Jurkat, Clone E6-1 (cell line): ENCODE measurements around the gene TEAD1.
A peak's percentile ranks its signal among the peaks of the same experiment; 100 is the strongest.

Source experiments
- DNase-seq: peaks from one replicate; pipeline ENCODE4 v3.0.0-alpha.2; 2011; ENCODE audit warnings: low read depth, low spot score
- H3K4me3 ChIP-seq: 2 replicates; pipeline ENCODE4 v1.5.1; 2011; ENCODE audit warnings: mild to moderate bottlenecking, low read length, control low read depth, moderate library complexity

Gene TEAD1

GRCh38 chr11:12770435-12770834 is 96.2 kb downstream of the TEAD1 start:
- H3K4me3 ChIP-seq, result no peak overlapping the region
- DNase-seq, result no peak

DNA sequence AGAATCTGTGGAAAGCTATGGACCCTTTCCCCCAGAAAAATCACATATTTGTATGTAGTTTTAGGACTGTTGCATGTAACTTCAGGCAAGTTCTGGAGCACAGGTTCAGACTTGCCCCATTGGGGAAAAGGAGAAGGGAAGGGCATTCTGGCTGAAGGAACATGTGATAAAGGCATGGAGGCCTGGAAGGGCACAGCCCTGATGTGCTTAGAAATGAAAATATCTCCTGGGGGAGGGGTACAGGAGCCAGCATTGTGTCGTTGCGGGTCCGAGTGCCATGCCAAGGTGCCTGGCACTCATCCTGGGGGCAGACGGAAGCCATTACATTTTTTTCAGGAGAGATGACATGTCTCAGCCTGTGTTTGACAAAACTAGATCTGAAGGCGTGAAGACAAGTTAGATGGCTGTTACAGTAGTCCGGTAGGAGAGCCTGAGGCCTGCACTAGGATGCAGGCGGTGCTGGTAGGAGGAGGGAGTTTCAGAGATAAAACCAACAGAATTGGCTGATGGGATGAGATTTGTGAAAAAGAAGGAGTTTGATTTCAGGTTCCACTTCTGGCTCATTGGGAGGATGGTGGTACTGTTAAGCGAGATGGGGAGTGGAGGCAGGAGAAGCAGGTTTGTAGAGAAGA is 96.9 kb downstream of the TEAD1 start:
- no peak for DNase-seq
- H3K4me3 ChIP-seq, result no peak overlapping the region

DNA sequence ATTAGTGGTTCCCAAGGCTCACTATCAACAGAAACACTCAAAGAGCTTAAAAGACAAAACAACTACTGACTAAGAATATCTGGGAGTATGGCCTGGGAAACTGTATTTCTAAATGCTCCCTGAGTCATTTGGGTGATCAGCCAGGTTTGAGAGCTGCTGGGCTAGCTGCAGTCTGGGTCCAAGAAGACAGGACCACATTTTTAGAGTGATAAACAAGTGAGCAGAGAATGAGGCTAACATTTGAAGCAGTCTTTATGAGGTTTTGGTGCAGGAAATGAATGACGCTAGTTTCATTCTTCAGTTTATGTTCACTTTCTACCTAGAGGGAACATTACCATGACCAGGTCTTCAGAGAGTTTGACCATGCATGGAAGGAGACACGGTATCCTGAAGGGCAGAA is 97.7 kb downstream of the TEAD1 start:
- no peak overlapping the region for H3K4me3 ChIP-seq
- no peak for DNase-seq

DNA sequence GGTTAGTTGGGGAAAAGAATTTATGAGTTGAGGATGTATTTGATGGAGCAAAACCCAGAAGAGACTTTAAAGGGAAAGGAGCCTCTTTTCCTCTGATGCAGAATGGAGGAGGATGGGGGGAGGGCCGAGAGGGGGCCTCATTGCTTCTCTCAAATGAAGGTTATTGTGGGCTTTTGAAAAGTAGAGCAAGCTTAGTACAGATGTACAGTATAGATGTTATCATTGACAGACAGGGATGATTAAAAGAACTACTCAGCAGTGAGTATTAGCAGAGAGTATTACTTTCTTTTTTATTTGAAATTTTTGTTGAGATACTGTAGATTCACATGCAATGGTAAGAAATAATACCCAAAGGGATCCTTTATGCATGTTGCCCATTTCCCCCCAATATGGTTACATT is 98.1 kb downstream of the TEAD1 start:
- DNase-seq, result peak; percentile 32
- no peak overlapping the region for H3K4me3 ChIP-seq

GRCh38 chr11:12773591-12773990 is 99.4 kb downstream of the TEAD1 start:
- DNase-seq, result no peak
- H3K4me3 ChIP-seq, result no peak overlapping the region

DNA sequence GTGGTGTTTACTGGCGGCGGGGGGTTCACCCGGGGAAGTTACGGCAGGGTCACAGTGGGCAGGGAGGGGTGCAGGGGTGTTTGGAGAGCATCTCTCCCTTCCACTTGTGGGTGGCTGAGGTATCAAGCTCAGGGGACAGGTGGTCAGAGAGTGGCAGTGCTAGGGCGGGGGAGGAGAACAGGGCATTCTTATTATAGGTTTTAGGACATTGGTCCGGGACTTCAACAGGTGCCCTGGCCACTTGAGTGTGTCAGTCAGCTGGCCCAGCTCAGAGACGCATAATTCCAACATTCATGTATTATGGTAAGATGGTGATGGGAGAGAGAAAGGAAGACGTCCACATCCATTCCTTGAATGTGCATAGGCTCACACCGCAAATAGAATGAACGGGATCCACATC is 101.7 kb downstream of the TEAD1 start:
- no peak overlapping the region for H3K4me3 ChIP-seq
- no peak for DNase-seq

- no peak overlapping the region for H3K4me3 ChIP-seq
- no peak for DNase-seq
These were observed 103.1 kb downstream of the TEAD1 start for GRCh38 chr11:12777208-12777874.

- H3K4me3 ChIP-seq, result no peak overlapping the region
- no peak for DNase-seq
These were observed 104.2 kb downstream of the TEAD1 start for GRCh38 chr11:12778240-12778905.

DNA sequence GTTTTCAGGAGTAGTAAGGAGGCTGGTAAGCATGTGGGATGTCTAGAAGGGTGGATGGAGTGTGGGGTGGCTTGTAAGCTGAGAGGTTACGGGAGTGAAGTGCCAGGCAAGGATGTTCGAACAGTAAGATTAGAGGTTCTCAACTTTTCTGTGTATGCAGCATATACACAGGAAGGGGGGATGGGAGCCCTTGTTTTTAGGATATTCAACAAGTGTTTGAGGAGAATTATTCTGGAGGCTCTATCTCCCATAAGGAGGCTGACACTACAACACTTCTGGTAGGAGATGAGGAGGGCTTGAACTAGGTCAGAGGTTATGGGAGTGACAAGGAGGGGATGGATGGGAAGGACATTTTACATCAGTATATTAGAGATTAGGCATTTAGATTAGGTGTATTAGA is 109.5 kb downstream of the TEAD1 start:
- H3K4me3 ChIP-seq, result no peak overlapping the region
- no peak for DNase-seq

DNA sequence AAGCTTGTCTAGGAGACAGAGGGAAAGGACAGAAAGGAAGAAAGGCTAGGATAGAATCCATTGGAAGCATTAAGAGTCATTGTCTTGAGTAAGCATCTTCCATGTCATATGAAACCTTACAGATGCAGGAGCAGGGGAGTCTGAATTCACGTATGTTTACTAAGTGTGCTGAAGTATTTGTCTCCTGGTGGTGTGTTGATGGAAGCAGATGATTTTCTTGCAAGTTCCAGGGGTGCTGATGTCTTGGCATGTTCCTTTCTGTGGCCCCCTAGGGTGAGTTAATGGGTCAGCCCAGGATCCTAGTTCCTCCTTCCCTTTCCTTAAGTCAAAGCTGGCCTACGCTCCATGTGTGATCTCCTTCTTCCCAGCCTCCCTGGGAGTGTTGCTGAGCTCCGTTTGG is 110.2 kb downstream of the TEAD1 start:
- DNase-seq, result no peak
- no peak overlapping the region for H3K4me3 ChIP-seq

DNA sequence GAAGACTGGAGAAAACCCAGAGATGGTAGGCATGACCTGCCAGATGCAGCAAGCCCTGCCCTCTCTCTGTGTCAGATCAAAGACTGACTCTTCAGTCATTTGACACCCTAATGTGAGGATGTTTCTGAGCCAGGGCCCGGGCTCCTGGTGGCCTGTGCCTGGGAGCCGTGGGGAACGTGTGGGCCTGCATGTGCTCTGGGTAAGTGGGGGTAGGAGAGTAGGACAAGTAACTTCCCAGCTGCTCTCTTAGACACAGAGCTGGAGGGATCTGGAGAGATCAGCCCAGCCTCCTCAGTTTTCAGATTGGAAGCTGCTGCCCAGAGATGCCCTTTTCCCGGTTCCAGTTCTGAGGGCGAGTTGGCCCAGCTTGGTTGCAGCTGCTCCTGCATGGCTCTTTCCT is 110.8 kb downstream of the TEAD1 start:
- H3K4me3 ChIP-seq, result no peak overlapping the region
- DNase-seq, result no peak

DNA sequence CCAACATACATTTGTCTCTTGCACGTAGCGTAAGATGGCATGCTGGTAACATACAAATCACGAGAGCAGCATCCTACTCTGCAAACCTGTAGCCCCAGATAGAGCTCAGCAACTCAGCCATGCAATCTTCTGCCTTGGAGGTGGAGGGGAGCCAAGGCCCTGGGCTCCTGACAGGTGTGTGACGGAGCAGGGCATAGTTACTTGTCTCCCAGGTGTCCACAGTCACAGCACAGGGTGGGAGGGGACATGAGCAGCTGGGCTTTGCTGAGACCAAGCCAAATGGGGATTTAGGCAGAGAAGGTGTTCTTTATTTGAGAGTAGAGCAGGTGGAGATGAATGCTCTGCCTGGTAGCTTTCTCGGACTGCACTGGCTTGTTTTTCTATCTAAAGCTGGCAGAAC is 111.7 kb downstream of the TEAD1 start:
- DNase-seq, result no peak
- H3K4me3 ChIP-seq, result no peak overlapping the region

DNA sequence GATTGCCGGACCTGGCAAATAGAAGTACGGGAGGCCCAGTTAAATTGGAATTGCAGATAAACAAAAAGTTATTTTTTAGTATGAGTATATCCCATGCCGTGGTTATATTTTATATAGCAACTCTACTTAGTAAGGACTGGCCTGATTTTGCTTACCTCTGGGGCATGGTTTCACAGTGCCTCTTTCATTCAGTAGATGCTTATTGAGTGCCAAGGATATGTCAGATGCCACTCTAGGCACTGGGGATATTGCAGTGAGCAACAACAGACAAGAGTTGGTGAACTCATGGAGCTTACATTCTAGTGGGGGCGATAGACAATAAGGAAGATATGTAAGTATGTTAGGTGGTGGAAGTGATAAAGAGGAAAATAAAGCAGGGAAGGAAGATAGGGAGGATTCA is 112.2 kb downstream of the TEAD1 start:
- no peak for DNase-seq
- H3K4me3 ChIP-seq, result no peak overlapping the region

GRCh38 chr11:12786891-12787290 is 112.7 kb downstream of the TEAD1 start:
- H3K4me3 ChIP-seq, result no peak overlapping the region
- no peak for DNase-seq

DNA sequence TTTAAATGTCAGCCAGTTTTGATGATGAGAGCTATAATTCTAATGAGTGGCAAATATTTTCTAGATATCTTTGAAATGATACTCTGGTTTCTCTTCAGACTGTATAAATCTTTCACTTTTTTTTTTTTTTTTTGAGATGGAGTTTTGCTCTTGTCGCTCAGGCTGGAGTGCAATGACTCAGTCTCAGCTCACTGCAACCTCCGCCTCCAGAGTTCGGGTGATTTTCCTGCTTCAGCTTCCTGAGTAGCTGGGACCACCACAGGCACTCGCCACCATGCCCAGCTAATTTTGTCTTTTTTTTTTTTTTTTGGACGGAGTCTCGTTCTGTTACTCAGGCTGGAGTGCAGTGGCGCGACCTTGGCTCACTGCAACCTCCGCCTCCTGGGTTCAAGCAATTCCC is 113.6 kb downstream of the TEAD1 start:
- DNase-seq, result no peak
- no peak overlapping the region for H3K4me3 ChIP-seq

GRCh38 chr11:12789054-12789453 is 114.8 kb downstream of the TEAD1 start:
- H3K4me3 ChIP-seq, result no peak overlapping the region
- no peak for DNase-seq

- no peak for DNase-seq
- no peak overlapping the region for H3K4me3 ChIP-seq
These were observed 115.5 kb downstream of the TEAD1 start for GRCh38 chr11:12789596-12790215.

- H3K4me3 ChIP-seq, result no peak overlapping the region
These were observed 116.8 kb downstream of the TEAD1 start for GRCh38 chr11:12790861-12791616.

GRCh38 chr11:12792018-12792417 is 117.8 kb downstream of the TEAD1 start:
- no peak for DNase-seq
- no peak overlapping the region for H3K4me3 ChIP-seq

More at GRCh38 chr11:12790861-12791616, 116.8 kb downstream of the TEAD1 start:
- no peak for DNase-seq

DNA sequence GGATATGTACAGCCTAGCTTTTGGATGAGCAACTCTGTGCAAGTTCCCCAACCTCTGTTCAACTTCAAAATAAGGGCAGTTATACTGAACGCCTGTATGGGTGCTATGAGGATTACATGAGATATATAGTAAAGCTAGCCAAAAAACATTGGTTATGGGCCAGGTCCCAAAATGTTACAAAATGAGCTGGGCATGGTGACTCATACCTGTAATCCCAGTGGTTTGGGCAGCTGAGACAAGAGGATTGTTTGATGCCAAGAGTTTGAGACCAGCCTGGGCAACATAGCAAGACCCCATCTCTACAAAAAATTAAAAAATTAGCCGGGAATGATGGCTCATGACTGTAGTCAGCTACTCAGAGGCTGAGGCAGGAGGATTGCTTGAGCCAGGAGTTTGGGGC is 118.4 kb downstream of the TEAD1 start:
- no peak for DNase-seq
- H3K4me3 ChIP-seq, result no peak overlapping the region
